Kidney tubule cell (primary cell): Measurements from ENCODE around the gene CFHR5.

Experiments
- DNase-seq: peaks from one replicate; pipeline ENCODE4 v3.0.0-alpha.2; 2018; ENCODE audit warnings: low spot score

CFHR5 gene

DNA sequence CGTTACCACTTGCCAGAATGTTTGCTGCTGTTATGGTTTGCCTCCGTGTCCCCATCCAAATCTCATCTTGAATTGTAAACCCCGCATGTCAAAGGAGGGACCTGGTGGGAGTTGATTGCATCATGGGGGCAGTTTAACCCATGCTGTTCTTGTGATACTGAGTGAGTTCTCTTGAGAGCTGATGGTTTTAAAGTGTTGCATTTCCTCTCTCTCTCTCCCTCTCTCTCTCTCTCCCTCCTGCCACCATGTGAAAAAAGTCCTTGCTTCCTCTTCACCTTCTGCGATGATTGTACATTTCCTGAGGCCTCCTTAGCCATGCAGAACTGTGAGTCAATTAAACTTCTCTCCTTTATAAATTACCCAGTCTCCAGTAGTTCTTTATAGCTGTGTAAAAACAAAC is 44.4 kb downstream of the CFHR5 start:
- DNase-seq, result no peak

- DNase-seq, result no peak
Observed at GRCh38 chr1:197024460-197024859, 47.1 kb downstream of the CFHR5 start.

DNA sequence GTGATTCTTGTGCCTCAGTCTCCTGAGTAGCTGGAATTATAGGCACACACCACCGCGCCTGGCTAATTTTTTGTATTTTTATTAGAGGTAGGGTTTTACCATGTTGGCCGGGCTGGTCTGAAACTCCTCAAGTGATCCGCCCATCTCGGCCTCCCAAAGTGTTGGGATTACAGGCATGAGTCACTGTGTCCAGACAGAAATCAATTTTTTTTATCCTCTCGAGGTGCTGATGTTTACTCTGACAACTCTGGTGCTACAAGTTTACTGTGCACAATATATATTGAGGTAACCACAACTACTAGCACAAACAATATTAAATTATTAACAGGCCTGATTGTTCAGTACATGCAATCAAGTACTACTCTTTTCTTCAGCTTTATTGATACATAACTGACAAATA is 50.0 kb downstream of the CFHR5 start:
- DNase-seq, result no peak

DNA sequence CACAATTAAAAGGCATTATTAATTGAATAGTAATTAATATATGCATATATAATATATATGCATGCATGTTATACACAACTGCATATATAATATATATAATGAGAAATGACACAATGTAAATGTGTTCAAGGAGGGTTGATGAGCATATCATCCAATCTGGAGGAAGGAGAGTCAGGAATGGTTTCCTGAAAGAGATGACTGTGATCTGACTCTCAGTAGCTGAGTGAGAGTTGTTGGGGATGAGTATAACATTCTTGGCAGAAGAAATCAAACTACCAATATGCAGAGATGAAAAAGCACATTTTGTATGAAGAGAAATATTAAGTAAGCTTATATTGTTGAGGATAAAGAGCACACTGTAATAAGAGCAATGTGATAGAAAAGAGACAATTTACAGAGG is 52.4 kb downstream of the CFHR5 start:
- no peak for DNase-seq

DNA sequence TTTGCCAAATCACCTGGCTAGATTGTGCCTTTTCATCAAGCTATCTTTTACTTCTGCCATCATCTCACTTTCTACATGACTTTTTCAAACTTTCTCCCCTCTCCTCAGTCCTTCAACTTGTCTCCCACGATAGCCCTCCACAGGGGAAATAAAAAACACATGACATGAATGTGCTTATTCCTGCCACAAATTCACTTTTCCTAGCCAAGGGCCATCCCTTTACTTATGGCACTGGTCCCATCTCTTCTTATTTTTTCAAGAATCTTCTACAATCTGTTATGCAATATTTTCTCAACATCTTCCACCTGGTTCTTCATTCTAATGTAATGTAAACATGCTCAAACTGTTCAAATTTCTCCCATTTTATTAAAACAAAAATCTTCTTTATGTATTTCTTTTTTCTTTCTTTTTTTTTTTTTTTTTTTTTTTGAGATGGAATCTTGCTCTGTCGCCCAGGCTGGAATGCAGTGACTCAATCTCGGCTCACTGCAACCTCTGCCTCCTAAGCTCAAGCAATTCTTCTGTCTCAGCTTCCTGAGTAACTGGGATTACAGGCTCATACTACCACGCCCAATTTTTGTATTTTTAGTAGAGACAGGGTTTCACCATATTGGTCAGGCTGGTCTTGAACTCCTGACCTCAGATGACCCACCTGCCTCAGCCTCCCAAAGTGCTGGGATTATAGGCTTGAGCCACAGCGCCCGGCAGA is 57.4 kb downstream of the CFHR5 start:
- peak; percentile 48 for DNase-seq

- no peak for DNase-seq
Observed at GRCh38 chr1:197036861-197037260, 59.5 kb downstream of the CFHR5 start.

- no peak for DNase-seq
Observed at GRCh38 chr1:197041486-197042353, 64.4 kb downstream of the CFHR5 start.

DNA sequence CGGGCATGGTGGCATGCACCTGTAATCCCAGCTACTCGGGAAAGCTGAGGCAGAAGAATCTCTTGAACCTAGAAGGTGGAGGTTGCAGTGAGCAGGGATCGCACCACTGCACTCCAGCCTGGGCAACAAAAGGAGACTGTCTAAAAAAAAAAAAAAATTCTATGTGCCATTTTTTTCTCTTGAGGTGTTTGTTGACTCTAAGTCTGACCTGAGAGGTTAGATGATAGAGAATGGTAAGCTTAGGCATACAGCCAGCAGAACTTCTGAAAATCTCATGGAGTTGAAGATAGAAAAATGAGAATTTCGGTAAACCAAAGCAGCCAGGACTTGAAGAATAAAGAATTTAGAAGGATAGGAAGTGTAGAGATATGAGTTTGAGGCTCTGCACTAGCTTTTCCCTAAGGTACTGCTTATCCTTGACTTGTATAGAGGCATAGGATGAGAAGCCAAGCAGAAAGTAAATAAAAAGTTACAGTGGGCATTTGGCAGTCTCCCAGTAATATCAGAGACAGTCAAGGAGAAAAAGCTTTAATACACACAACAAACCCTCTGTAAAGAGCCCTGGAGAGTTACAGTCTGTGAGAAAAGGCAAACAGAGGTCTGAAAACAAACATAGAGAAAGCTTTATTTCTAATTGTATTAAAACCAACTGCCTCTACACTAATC is 65.5 kb downstream of the CFHR5 start:
- no peak for DNase-seq

DNA sequence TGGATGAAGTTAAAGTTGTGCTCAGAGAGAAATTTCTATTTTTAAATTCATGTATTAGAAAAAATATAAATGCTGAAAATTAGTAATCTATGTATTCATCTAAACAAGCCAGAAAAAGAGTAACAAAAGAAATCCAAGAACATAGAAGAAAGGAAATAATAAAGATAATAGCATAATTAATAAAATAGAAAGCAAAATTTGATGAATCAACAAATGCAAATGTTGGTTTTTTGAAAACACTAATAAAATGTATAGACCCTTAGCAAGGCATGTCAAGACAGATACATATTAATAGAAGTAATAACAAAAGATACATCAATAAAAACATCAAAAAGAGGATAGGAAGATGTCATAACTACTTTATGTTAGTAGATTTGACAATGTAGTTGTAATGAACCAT is 71.7 kb downstream of the CFHR5 start:
- DNase-seq, result no peak
